OCI-LY3 (cell line): ENCODE data around the gene FBH1.

ENCODE experiments used
- CTCF ChIP-seq: fragments of 200-600, 300-600 bp; sonication (generic); IDR thresholded peaks from 2 replicates; pipeline ENCODE4 v1.5.1; 2014; ENCODE audit warnings: antibody characterized with exemption, low read length, low read depth
- EZH2phosphoT487 ChIP-seq: fragments of 200-600 bp; shearing (Covaris generic); IDR thresholded peaks from 2 replicates; pipeline ENCODE4 v1.6.1; 2018; ENCODE audit warnings: antibody characterized with exemption, mixed run types, low read depth

- TF ChIP-seq CTCF: no peak
- TF ChIP-seq EZH2phosphoT487: no peak
These were observed 35.9 kb upstream of the FBH1 start for GRCh38 chr10:5854131-5854475.
